AG20443 (cell line): Measurements from ENCODE around the gene GCC1.
"Not testable (repeated sequence)": the region's sequence is repeated elsewhere in the genome, so short reads cannot be mapped to it uniquely, and the experiment has no call there.

Experiments used
- DNase-seq: peaks from one replicate; pipeline ENCODE4 v3.0.0; 2012; ENCODE audit warnings: low spot score, mixed read lengths

GCC1 gene

DNA sequence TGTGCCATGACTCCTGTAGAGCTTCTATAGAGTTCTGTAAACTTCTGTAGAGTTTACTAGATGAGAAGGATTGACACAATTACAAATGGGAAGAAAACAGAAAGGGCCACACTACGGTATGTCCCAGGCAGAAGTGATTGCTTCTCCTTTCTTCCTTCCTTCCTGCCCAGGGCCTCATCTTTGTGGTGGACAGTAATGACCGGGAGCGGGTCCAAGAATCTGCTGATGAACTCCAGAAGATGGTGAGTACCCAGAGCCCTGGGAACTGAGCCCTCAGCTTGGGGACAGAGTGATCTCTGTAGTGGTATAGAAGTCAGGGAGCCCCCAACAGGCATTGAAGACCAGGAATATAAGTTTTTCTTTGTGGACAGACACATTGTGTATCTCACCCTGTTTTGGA lies 4.5 kb upstream of the GCC1 start:
- no peak for DNase-seq

DNA sequence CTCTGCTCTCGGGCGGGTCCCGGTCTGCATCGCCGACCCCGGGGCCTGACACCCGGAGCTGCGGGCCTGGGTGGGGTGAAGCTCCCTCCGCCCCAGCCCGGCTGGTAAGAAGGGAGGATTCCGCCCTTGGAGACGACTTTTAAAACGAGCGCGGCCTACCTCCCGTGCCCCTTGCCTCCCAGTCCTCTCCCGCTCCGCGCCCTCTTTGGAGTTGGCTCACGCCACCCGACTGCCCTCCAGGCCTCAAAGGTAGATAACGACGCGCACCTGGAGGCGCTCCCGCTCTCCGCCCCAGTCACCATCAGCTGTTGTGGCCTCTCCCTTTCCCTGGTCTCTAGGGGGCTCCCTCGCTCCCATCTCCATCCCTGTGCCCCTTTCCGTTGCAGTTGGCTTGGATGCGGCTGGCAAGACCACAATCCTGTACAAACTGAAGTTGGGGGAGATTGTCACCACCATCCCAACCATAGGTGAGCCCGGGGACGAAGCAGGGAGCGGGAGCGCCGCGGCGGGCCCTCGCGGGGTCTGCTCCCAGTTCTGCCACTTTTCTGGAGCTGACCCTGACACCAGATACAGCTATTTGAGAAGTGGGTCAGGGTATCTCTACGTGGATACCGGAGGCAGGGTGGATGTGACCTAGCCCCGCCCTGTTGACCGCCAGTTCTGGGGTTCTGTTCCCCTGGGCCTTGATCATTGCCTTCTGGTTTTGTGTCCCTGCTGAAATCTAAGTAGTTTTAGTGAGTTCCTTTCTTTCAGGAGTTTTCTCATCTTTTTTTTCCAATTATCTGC lies 3.5 kb upstream of the GCC1 start:
- DNase-seq = peak; percentile 71

DNA sequence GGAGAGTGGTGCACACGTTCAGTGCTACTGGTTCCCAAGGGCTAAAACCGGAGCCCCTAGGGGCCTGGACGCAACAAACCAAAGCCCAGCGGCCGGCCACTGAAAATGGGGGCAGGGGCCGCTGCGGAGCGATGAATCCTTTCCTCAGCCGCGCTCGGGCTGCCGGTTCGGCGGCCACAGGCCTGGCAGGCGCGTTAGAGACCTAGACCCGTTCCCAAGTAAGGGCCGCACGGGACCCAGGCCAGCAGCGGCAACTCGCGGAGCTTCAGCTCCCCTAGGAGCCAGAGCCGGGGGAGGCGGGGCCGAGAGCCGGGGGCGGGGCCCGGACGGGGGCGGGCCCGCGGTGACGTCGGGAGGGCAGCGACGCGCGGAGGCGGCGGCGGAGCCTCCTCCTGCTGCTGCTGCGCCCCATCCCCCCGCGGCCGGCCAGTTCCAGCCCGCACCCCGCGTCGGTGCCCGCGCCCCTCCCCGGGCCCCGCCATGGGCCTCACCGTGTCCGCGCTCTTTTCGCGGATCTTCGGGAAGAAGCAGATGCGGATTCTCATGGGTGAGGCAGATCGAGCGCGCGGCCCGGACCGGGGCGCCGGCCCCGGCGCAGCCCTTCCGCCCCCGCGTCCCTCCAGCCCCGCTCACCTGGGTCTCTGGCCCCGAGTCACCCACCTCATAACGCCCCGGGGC lies 2.8 kb upstream of the GCC1 start, which contains the start of gene ARF5:
Gene ARF5 (plus strand): TSS at position 393 of the 678 bp plus-strand sequence. CDS start 88 bp downstream, at position 481.
- peak; percentile 98 for DNase-seq

DNA sequence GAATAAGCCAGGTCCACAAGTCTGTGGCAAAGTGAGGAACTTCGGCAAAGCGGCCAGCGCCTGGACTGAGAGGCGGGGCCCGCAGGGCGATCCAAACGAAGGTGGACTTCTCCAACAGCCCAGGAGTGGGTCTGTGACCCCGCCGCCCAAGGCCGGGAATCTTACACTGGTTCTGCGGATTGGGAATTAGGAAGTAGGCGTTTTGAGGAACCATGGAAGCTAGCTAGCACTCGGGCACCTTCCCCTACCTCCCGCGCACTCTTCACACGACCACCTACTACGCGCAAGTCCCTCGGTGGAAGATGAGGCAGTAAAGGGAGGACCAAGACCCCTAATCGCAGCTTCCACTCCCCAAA lies 2.2 kb upstream of the GCC1 start:
- no peak for DNase-seq

DNA sequence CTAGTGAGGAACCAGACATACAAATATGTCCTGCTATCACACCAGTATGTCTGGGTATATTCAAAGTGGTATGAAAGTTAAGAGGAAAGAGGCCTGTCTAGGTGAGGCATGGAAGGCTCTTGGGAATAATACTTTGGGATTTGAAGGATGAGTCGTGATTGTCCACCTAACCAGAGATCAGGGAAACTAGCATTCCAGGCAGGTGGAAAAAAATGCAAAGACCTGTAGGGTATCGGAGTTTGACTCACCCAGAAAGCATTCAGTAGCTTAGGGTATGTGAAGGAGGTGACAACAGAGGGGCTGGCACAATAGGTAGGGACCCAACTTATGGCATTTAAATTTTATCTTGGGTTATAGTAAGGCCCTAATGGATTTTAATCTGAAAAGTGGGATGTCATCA lies 950 bp upstream of the GCC1 start:
- no peak for DNase-seq

- no peak for DNase-seq
Measured at GRCh38 chr7:127584648-127585043, 750 bp downstream of the GCC1 start.

GRCh38 chr7:127582361-127582760 lies 3.0 kb downstream of the GCC1 start:
- no peak for DNase-seq

DNA sequence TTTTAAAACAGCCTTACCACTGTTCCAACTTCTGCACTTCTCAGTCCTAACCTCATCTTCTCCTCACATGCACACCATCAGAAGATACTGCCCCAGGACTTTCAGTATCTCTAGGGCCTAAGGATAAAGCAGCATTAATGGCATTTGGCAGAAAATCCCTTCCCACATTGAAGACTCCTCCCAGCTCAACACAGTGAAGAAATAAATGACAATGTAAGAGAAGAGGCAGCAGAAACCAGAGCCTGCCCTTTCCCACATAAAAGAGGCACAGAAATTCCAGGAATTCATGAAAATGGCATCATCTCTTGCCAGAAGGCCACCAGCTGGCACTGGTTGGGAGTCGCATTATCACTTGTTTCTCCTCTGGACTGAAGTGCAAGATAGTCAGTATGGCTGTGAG lies 3.7 kb downstream of the GCC1 start:
- DNase-seq = no peak

DNA sequence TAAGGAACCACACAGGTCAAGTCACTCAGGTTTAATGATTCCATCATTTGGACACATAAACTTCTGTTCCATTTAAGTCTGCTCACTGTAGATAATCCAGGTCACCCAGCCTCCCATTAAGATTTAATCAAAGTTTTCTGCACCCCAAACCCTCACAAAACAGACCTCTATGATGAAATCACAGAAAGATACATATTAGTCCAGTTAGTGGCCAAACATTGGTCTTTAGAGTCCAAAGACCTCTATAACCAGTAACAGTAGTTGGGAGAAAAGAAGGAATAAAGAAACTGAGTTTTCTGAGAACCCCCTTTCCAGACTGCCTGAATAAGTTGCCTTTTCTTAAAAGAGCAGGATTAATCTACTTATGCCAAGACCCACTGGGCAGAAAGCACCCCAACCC lies 4.8 kb downstream of the GCC1 start:
- DNase-seq = no peak

GRCh38 chr7:127578711-127579275 lies 6.6 kb downstream of the GCC1 start:
- peak; percentile 33 for DNase-seq

GRCh38 chr7:127578036-127578684 lies 7.2 kb downstream of the GCC1 start:
- peak; percentile 32 for DNase-seq

DNA sequence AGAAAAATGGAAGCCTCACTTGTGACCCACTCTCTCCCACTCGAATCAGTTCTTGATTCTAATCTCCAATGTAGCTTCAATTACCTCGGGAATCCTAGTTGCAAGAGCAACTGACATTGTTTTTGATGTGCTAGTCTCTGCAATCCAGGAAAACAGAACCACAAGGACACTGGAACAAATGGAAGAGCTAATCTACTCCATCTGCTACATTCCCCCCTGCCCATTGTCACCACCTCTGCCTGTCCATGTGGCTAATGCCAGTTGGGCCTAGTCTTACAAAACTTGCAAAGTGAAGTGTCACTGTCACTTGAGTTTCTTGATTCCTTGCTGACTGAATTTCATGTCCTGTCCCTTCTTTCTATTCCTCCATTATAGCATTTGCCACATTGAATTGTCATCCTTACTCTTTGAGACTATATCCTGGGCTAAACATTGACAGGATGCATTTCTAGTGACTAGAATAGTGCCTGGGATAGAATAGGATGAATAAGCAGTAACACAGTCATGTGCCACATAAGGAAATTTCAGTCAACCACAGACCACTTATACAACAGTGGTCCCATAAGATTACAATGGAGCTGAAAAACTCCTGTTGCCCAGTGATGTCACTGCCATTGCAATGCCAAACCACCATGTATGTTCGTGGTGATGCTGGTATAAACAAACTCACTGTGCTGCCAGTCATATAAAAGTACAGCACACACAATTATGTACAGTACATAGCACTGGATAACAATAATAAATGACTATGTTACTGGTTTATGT lies 13.5 kb downstream of the GCC1 start:
- DNase-seq = no peak

- DNase-seq = not testable (repeated sequence)
Measured at GRCh38 chr7:127568034-127568433, 17.4 kb downstream of the GCC1 start.

DNA sequence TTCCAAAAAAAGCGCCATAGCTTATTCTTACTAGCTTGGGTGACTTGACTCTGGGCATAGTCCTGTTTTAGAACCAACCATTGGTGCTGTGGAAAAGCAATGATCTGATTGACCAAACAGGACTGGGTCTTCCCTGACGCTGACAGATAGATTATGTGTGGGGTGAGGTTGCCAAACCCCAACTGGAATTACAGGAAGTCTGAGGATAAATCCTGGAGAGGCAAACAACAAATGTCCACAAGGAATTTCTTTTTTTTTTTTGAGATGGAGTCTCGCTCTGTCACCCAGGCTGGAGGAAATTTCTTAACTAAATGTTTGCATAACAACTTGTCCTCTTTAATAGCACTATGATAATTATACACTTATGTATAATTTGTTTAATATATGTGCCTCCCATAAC lies 19.2 kb downstream of the GCC1 start:
- DNase-seq = no peak

DNA sequence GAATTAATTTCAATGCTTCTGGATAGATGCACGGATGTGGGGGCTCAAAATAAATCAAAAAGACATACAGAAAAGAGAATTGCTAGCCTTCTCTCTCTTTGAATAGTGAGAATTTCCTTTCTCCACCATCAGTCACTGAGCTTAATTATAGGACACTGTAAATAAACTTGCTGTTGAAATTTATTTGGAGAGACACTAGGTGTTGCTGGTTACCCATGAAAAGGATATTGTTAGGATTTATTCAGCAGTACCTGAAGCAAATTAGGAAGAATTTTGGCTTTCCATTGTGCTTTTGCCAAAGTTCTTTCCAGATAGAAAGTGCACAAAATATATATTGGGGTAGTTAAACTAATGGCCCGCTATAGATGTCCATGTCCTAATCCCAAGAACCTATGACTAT lies 27.6 kb downstream of the GCC1 start:
- DNase-seq = no peak

DNA sequence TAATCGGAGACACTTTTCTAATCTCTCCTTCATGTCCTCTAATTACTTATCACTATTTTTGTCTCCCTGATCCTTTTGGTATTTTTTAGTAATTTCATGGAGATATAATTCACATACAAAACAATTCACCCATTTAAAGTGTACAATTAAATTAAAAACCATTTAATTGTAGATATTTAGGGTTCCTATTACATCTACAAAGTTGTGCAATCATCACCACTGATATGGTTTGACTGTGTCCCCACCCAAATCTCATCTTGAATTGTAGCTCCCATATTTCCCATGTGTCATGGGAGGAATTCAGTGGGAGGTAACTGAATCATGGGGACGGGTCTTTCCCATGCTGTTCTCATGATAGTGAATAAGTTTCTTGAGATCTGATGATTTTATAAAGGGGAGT lies 29.0 kb downstream of the GCC1 start:
- no peak for DNase-seq

DNA sequence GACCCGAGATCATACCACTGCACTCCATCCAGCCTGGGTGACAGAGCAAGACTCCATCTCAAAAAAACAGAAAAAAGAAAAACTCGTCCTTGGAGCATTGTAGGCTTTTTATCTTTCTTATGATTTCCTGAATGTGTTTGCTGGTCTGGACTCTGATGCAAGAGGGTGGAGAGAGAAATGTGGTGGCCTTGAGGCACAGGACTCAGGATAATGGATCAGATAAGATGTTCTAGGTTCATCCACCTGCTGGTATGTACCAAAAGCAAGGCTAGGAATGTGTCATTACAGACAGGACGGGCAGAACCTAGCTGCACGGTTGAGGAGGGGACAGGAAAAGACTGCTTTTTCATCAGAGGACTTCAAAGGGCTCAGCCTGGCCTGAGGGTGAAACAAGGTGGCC lies 33.5 kb downstream of the GCC1 start:
- DNase-seq = no peak

DNA sequence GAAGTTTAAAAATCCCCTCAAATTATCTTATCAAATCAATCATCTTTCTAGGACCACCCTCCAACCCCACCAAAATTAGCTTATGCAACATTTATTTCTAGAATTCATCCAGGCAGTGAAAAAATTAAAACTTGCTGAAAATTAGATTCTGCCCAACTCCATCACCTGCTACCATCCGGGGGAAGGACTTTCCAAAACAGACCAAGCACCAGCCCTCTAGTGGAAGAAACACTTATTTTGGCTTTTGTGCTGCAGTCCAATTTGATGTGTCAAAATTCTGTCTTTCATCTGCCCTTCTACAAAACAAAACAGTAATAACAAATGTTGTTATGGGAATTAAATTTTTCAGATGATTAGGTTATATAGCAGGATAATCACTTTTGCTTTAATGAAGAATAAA lies 35.1 kb downstream of the GCC1 start:
- DNase-seq = no peak

DNA sequence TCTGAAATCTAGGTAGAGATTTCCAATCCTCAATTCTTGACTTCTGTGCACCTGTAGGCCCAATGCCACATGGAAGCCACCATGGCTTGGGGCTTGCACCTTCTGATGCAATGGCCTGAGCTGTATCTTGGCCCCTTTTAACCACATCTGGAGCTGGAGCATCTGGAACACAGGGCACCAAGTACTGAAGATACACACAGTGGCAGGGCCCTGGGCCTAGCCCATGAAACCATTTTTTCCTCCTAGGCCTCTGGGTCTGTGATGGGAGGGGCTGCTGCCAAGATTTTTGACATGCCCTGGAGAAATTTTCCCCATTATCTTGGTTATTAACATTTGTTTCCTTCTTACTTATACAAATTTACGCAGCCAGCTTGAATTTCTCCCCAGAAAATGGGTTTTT lies 39.1 kb downstream of the GCC1 start:
- DNase-seq = no peak

DNA sequence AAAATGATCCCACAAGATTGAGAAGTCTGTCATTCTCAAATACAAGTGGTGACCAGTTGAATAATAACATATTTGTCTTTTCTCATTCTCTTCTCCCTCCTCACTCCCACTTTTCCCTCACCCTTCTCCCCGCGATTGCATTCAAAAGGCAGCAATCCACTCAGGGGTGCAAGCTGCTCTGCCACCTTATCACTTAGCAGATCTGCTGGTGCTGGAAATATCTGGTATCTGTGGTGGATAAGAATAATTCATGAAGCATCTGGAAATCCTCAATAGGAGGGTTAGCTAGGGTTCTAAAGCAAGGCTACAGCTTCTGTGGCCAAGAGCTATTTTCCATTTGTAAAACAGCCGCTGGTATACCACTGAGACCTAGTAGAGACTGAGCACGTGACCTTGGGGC lies 43.8 kb downstream of the GCC1 start:
- no peak for DNase-seq

DNA sequence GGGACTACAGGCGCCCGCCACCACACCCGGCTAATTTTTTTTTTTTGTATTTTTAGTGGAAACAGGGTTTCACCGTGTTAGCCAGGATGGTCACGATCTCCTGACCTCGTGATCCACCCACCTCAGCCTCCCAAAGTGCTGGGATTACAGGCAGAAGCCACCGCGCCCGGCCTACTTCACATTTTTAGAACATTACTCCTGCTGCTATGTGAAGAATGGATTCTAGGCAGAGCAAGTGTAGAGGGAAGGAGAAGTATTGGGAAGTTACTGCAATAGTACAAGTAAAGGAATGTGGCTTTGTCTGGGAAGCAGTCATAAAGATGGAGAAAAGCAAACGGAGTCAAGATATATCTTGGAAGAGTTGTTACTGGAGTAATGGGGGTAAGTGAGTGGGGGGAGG lies 44.9 kb downstream of the GCC1 start:
- DNase-seq = not testable (repeated sequence)

DNA sequence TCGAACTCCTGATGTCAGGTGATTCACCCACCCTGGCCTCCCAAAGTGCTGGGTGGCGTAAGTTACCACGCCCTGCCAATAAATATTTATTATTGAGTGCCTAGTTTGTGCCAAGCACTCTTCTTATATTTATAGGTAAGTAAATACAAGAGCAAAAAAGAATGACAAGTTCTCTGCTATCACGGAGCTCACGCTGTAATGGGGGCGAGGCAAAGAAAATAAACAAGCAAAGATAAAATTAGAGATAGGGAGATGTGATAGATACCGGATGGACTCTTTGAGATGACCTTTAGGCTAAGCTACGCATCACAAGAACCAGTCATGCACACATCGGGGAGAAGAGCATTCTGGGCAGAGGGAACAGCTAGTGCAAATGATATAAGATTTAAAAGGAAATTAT lies 46.3 kb downstream of the GCC1 start:
- no peak for DNase-seq
